ENCODE results near the gene MED17. TPM values are rescaled to one million over a fixed set of nuclear protein-coding genes. Genes with fewer than 3 reads are reported as not detected.

Gene MED17
- total and polyA plus RNA-seq, 10 of the 15 experiments (the other 5 are each of a cell fraction or from before 2014, with no cell fraction given) = 7.3 to 38.7 (median 28.3) TPM

- ChIA-PET POLR2A (no interaction called here), SMC1A (ENCODE audit: uncharacterized antibody, unreplicated experiment) (no interaction called here), RAD21 (ENCODE audit: unreplicated experiment) (no interaction called here), CTCF (interaction anchor here (1.0 kb wide), 1 partner anchor 17 kb away, joined by 4 read pairs; no protein-coding TSS in a partner anchor)
- BruUV-seq (replicated peaks) = no TSS peak
- Histone ChIP-seq H3K4me3 (no peak overlapping the region), H3K27ac (ENCODE audit: control insufficient read depth, insufficient read depth) (no peak overlapping the region), H3K36me3 (ENCODE audit: control insufficient read depth in 2 of 2, insufficient read depth in 2 of 2, low read length in 1 of 2) (no peaks in the 10 kb centered on the region), H4K20me1 (ENCODE audit: control insufficient read depth, insufficient read depth) (no peaks in the 10 kb centered on the region), H3K79me2 (ENCODE audit: control insufficient read depth, insufficient read depth, low read length) (no peaks in the 10 kb centered on the region), H2AFZ (ENCODE audit: control insufficient read depth, low read depth, low read length) (no peak overlapping the region), H3K9me3 (replicated peaks; ENCODE audit: control insufficient read depth, insufficient read depth, low read length) (no peaks in the 10 kb centered on the region), H3K27me3 (replicated peaks in 1 of 2; ENCODE audit: control insufficient read depth in 2 of 2, insufficient read depth in 2 of 2, low read length in 1 of 2) (no peaks in the 10 kb centered on the region; a peak in 1 of 4 replicates), H3K9ac (ENCODE audit: control insufficient read depth, insufficient read depth, low read length) (no peak overlapping the region), H3K4me1 (ENCODE audit: control insufficient read depth, insufficient read depth, low read length) (no peaks in the 10 kb centered on the region), H3K4me2 (ENCODE audit: control insufficient read depth, insufficient read depth) (no peak overlapping the region)
- in situ Hi-C loops (cut with MboI) (no loop called here), intact Hi-C loops (cut with micrococcal nuclease; ENCODE audit: unreplicated experiment) (no loop called here)
- 45% methylated on average over 3 of the region's 3 CpGs for WGBS (ENCODE audit: insufficient coverage, insufficient replicate concordance, low lambda C conversion rate, missing lambda C conversion rate)
- FAIRE-seq (no peak), DNase-seq (ENCODE audit: low read depth, low spot score) (no peak), ATAC-seq (no peak)
- TF ChIP-seq RFX5 (IDR thresholded peaks at IDR 0.05; ENCODE audit: low read depth, low read length) = no peak
- TF ChIP-seq ASH2L (IDR thresholded peaks at IDR 0.05; ENCODE audit: borderline replicate concordance, low read depth) = no peak
- TF ChIP-seq STAT1 (conservative IDR thresholded peaks at IDR 0.05) = no peak
These were observed 45.5 kb downstream of the MED17 start for GRCh38 chr11:93829598-93829997.

- in situ Hi-C loops (cut with MboI) (no loop called here), intact Hi-C loops (cut with micrococcal nuclease; ENCODE audit: unreplicated experiment) (no loop called here)
- DNase-seq (ENCODE audit: low read depth, low spot score) (no peak), ATAC-seq (no peak), FAIRE-seq (peak; percentile 68)
- WGBS (ENCODE audit: insufficient coverage, insufficient replicate concordance, low lambda C conversion rate, missing lambda C conversion rate) = 20% methylated on average over 3 of the region's 3 CpGs
- SMC1A ChIA-PET (ENCODE audit: uncharacterized antibody, unreplicated experiment) = no interaction called here
- H3K4me2 ChIP-seq (ENCODE audit: control insufficient read depth, insufficient read depth) = no peak overlapping the region
- H3K79me2 ChIP-seq (ENCODE audit: control insufficient read depth, insufficient read depth, low read length) = no peaks in the 10 kb centered on the region
- CTCF ChIA-PET = no interaction called here
- H3K9me3 ChIP-seq (replicated peaks; ENCODE audit: control insufficient read depth, insufficient read depth, low read length) = no peaks in the 10 kb centered on the region
- no peak overlapping the region for H3K4me3 ChIP-seq
- POLR2A ChIA-PET = no interaction called here
- no peaks in the 10 kb centered on the region for H3K4me1 ChIP-seq (ENCODE audit: control insufficient read depth, insufficient read depth, low read length)
- no peak for TF ChIP-seq BCL3 (IDR thresholded peaks at IDR 0.05; ENCODE audit: borderline replicate concordance, insufficient read depth, low read depth, low read length, poor library complexity, severe bottlenecking)
- TF ChIP-seq IRF4 (IDR thresholded peaks at IDR 0.05; ENCODE audit: low read depth, low read length) = no peak
- no peak for TF ChIP-seq NFYB (IDR thresholded peaks at IDR 0.05; ENCODE audit: insufficient read depth, low read depth, low read length)
- H3K27ac ChIP-seq (ENCODE audit: control insufficient read depth, insufficient read depth) = no peak overlapping the region
- RAD21 ChIA-PET (ENCODE audit: unreplicated experiment) = no interaction called here
- no peak overlapping the region for H2AFZ ChIP-seq (ENCODE audit: control insufficient read depth, low read depth, low read length)
- H4K20me1 ChIP-seq (ENCODE audit: control insufficient read depth, insufficient read depth) = no peaks in the 10 kb centered on the region
- no peaks in the 10 kb centered on the region for H3K36me3 ChIP-seq (ENCODE audit: control insufficient read depth in 2 of 2, insufficient read depth in 2 of 2, low read length in 1 of 2)
- H3K9ac ChIP-seq (ENCODE audit: control insufficient read depth, insufficient read depth, low read length) = no peak overlapping the region
- H3K27me3 ChIP-seq (replicated peaks in 1 of 2; ENCODE audit: control insufficient read depth in 2 of 2, insufficient read depth in 2 of 2, low read length in 1 of 2) = no peaks in the 10 kb centered on the region; a peak in 1 of 4 replicates
- BruUV-seq (replicated peaks) = no TSS peak
These were observed 47.5 kb downstream of the MED17 start for GRCh38 chr11:93831343-93832127.

Measured in GM12878 (cell line).